Neural cell (in vitro differentiated cells): ENCODE results near the gene MAPK4.
"Not testable (repeated sequence)": the region's sequence is repeated elsewhere in the genome, so short reads cannot be mapped to it uniquely, and the experiment has no call there.

Experiments
- CTCF ChIP-seq: fragments of 450-650 bp; IDR thresholded peaks from 2 replicates; pipeline ENCODE4 v1.5.1; 2014; ENCODE audit warnings: antibody characterized with exemption, mild to moderate bottlenecking, moderate library complexity; ENCODE audit not compliant: poor library complexity, severe bottlenecking
- EP300 ChIP-seq: fragments of 450-650 bp; conservative IDR thresholded peaks from 2 replicates; pipeline ENCODE4 v1.6.1; 2014; ENCODE audit warnings: antibody characterized with exemption, mild to moderate bottlenecking, moderate library complexity; ENCODE audit not compliant: poor library complexity, severe bottlenecking
- EZH2 ChIP-seq: fragments of 200-600, 300-800 bp; shearing (Covaris generic), sonication (generic); IDR thresholded peaks from 2 replicates; pipeline ENCODE4 v1.6.1; 2014; ENCODE audit warnings: antibody characterized with exemption, low read length, borderline replicate concordance, mild to moderate bottlenecking; ENCODE audit not compliant: insufficient read depth, poor library complexity, severe bottlenecking
- MXI1 ChIP-seq: fragments of 450-650 bp; conservative IDR thresholded peaks from 2 replicates; pipeline ENCODE4 v1.6.1; 2014; ENCODE audit warnings: antibody characterized with exemption, mild to moderate bottlenecking; ENCODE audit not compliant: poor library complexity, severe bottlenecking
- POLR2AphosphoS5 ChIP-seq: IDR thresholded peaks from 2 replicates; pipeline ENCODE4 v1.6.1; 2012
- RAD21 ChIP-seq: fragments of 450-650 bp; conservative IDR thresholded peaks from 2 replicates; pipeline ENCODE4 v1.6.1; 2014; ENCODE audit warnings: antibody characterized with exemption, mild to moderate bottlenecking, moderate library complexity
- SMC3 ChIP-seq: fragments of 450-650 bp; conservative IDR thresholded peaks from 2 replicates; pipeline ENCODE4 v1.6.1; 2014; ENCODE audit warnings: antibody characterized with exemption, mild to moderate bottlenecking, moderate library complexity; ENCODE audit not compliant: poor library complexity
- TAF1 ChIP-seq: IDR thresholded peaks from 2 replicates; pipeline ENCODE4 v1.6.1; 2012; ENCODE audit warnings: low read depth
- TF ChIP-seq, protein P1 (sequence below): IDR thresholded peaks from 2 replicates; pipeline ENCODE4 v1.6.1; 2012; ENCODE audit warnings: borderline replicate concordance

- TF ChIP-seq POLR2AphosphoS5, CTCF, SMC3, EP300, EZH2, TAF1, MXI1, RAD21: not testable (repeated sequence)
- TF ChIP-seq, protein P1, sequence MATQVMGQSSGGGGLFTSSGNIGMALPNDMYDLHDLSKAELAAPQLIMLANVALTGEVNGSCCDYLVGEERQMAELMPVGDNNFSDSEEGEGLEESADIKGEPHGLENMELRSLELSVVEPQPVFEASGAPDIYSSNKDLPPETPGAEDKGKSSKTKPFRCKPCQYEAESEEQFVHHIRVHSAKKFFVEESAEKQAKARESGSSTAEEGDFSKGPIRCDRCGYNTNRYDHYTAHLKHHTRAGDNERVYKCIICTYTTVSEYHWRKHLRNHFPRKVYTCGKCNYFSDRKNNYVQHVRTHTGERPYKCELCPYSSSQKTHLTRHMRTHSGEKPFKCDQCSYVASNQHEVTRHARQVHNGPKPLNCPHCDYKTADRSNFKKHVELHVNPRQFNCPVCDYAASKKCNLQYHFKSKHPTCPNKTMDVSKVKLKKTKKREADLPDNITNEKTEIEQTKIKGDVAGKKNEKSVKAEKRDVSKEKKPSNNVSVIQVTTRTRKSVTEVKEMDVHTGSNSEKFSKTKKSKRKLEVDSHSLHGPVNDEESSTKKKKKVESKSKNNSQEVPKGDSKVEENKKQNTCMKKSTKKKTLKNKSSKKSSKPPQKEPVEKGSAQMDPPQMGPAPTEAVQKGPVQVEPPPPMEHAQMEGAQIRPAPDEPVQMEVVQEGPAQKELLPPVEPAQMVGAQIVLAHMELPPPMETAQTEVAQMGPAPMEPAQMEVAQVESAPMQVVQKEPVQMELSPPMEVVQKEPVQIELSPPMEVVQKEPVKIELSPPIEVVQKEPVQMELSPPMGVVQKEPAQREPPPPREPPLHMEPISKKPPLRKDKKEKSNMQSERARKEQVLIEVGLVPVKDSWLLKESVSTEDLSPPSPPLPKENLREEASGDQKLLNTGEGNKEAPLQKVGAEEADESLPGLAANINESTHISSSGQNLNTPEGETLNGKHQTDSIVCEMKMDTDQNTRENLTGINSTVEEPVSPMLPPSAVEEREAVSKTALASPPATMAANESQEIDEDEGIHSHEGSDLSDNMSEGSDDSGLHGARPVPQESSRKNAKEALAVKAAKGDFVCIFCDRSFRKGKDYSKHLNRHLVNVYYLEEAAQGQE = not testable (repeated sequence)
Observed at GRCh38 chr18:50517277-50517676, 42.6 kb upstream of the MAPK4 start.
